Fibroblast of villous mesenchyme (primary cell): Measurements from ENCODE around the gene NRBF2. TPM values are rescaled to one million over a fixed set of nuclear protein-coding genes. Genes with fewer than 3 reads are reported as not detected.
"Not testable (repeated sequence)": the region's sequence is repeated elsewhere in the genome, so short reads cannot be mapped to it uniquely, and the experiment has no call there.

Experiments used
- DNase-seq: peaks from one replicate; pipeline ENCODE4 v3.0.0-alpha.2; 2010; ENCODE audit warnings: low read depth
- H3K4me3 ChIP-seq: 2 replicates; pipeline ENCODE4 v1.5.1; 2011; ENCODE audit warnings: low read depth, mild to moderate bottlenecking, low read length
- CTCF ChIP-seq: IDR thresholded peaks from 2 replicates; pipeline ENCODE4 v1.5.1; 2012; ENCODE audit warnings: low read depth, mild to moderate bottlenecking, low read length; ENCODE audit not compliant: insufficient read depth
- total RNA-seq: library from RNA; depleted of rRNA; stranded (reverse); fragments of >200 nt; gene quantifications from 2 replicates; pipeline ENCODE4 v1.2.3, GENCODE V29; 2012

The NRBF2 gene
- total RNA-seq, 1 donor, result 38.0 TPM

- no peak for DNase-seq
- no peak overlapping the region for H3K4me3 ChIP-seq
- TF ChIP-seq CTCF, result no peak
Observed at GRCh38 chr10:63099734-63100133, 33.4 kb upstream of the NRBF2 start.

GRCh38 chr10:63101091-63101490 is 32.0 kb upstream of the NRBF2 start:
- not testable (repeated sequence) for DNase-seq, H3K4me3 ChIP-seq

GRCh38 chr10:63102279-63102883 is 30.7 kb upstream of the NRBF2 start:
- not testable (repeated sequence) for H3K4me3 ChIP-seq, DNase-seq

- not testable (repeated sequence) for DNase-seq, H3K4me3 ChIP-seq
Observed at GRCh38 chr10:63103178-63103577, 29.9 kb upstream of the NRBF2 start.

GRCh38 chr10:63103971-63104409 is 29.1 kb upstream of the NRBF2 start:
- no peak overlapping the region for H3K4me3 ChIP-seq
- no peak for DNase-seq
- TF ChIP-seq CTCF, result no peak

- DNase-seq, result peak; percentile 66
- H3K4me3 ChIP-seq, result peak overlapping the region; percentile 33
- no peak for TF ChIP-seq CTCF
Observed at GRCh38 chr10:63105225-63106110, 27.7 kb upstream of the NRBF2 start.

- DNase-seq, result peak; percentile 75
- no peak for TF ChIP-seq CTCF
- peak overlapping the region; percentile 41 for H3K4me3 ChIP-seq
Observed at GRCh38 chr10:63106111-63106755, 26.9 kb upstream of the NRBF2 start.

- no peak for TF ChIP-seq CTCF
- H3K4me3 ChIP-seq, result no peak overlapping the region
- no peak for DNase-seq
Observed at GRCh38 chr10:63107943-63108437, 25.1 kb upstream of the NRBF2 start.
